Measurements from ENCODE around the gene PHTF2.

DNA sequence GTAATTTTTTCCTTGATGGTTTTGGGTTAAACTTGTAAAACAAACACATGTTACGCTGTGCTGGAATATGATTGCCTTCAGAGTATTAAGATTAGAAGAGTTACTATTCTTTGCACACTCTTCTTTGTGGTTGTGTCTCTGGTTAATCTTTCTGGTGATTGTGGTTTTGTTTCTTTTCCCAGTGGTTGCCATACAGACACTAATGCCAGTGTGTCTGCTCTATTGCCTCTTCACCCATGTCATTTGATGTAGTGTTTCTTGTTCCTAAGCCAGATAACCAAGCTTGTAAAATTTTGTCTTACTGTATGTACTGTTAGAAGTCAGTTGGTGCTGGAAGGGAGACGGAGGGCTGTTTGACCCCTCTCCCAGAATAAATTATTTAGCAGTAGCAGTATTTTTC is 124.8 kb downstream of the PHTF2 start:
- TF ChIP-seq PATZ1 (CRISPR knock-in tag; IDR thresholded peaks at IDR 0.05; ENCODE audit: borderline replicate concordance) (no peak), RARB (CRISPR knock-in tag; IDR thresholded peaks at IDR 0.05) (no peak), ZFP3 (CRISPR knock-in tag; IDR thresholded peaks at IDR 0.05) (no peak), ZC3H10 (CRISPR knock-in tag; IDR thresholded peaks at IDR 0.05) (no peak), ZFP30 (CRISPR knock-in tag; IDR thresholded peaks at IDR 0.05) (no peak), ZNF70 (CRISPR knock-in tag; IDR thresholded peaks at IDR 0.05) (no peak), TOX (CRISPR knock-in tag; IDR thresholded peaks at IDR 0.05; ENCODE audit: borderline replicate concordance) (no peak), BACH2 (CRISPR knock-in tag; IDR thresholded peaks at IDR 0.05; ENCODE audit: borderline replicate concordance) (no peak)
- TF ChIP-seq, protein P1, sequence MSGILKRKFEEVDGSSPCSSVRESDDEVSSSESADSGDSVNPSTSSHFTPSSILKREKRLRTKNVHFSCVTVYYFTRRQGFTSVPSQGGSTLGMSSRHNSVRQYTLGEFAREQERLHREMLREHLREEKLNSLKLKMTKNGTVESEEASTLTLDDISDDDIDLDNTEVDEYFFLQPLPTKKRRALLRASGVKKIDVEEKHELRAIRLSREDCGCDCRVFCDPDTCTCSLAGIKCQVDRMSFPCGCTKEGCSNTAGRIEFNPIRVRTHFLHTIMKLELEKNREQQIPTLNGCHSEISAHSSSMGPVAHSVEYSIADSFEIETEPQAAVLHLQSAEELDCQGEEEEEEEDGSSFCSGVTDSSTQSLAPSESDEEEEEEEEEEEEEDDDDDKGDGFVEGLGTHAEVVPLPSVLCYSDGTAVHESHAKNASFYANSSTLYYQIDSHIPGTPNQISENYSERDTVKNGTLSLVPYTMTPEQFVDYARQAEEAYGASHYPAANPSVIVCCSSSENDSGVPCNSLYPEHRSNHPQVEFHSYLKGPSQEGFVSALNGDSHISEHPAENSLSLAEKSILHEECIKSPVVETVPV (CRISPR knock-in tag; IDR thresholded peaks at IDR 0.05), result no peak
- TF ChIP-seq, protein P2, sequence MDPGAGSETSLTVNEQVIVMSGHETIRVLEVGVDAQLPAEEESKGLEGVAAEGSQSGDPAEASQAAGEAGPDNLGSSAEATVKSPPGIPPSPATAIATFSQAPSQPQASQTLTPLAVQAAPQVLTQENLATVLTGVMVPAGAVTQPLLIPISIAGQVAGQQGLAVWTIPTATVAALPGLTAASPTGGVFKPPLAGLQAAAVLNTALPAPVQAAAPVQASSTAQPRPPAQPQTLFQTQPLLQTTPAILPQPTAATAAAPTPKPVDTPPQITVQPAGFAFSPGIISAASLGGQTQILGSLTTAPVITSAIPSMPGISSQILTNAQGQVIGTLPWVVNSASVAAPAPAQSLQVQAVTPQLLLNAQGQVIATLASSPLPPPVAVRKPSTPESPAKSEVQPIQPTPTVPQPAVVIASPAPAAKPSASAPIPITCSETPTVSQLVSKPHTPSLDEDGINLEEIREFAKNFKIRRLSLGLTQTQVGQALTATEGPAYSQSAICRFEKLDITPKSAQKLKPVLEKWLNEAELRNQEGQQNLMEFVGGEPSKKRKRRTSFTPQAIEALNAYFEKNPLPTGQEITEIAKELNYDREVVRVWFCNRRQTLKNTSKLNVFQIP (CRISPR knock-in tag; IDR thresholded peaks at IDR 0.05; ENCODE audit: borderline replicate concordance, low read depth), result no peak

All from SK-N-SH treated with all-trans-retinoic acid at 6 μM for 48 hours (cell line).